Measurements from ENCODE around the gene LRRC4C.

Gene LRRC4C

DNA sequence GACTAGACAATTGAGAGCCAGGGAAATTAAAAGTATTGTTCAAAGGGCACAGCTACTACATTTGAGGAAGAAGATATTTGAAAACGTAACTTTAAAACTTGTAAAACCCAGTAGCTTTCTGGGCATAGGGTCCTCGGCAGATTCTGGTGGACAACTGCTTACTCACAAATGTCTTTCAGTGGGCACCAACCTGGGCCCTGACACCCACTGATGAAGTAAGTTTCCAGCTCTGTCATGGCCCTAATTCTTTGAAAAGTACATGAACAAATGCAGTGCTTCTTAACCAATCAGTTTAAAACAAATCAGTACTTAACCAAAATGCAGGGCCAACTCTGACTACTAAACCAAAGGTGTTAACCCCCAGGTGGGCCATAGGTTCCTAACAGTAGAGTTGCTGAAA, 1170.1 kb downstream of the LRRC4C start:
- no peak for DNase-seq (ENCODE audit: low spot score)

DNA sequence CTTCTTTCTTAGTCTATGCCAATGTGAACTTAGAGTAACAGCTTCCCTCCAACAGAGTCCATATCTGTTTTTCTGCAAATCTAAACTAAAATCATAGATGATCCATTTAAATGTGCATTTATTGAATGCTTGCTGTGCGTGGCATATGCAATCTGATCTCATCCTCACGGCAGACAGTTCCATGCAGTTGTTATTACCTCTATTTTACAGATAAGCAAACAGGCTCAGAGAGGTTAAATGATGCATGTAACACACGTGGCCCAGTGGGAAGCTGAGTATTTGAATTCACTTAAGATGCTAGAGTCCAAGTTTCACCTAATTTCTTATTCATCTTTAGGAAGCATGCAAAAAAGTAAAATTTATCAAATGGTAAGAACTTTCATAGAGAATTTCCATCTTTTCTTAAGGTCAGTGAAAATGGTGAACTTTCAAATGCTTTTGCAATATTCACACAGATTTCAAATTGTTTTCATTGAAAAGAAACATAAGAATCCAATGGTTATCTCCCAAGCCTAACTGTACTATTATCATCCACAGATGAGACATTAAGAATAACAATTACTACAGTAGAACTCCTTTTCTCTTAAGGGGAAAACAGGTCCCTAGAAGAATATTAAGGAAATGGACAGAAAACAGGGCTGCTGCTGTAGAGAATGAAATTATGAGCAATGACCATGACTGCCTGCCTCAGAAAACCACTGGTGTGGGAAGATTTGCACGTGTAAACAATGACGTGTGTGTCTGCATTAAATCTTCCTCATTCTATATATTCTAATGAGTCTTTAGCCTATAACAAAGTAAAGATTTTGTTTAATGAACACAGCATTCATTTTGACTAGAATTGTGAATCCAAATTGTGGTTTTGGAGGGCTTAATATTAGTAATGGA, 1171.3 kb downstream of the LRRC4C start:
- DNase-seq (ENCODE audit: low spot score): no peak

DNA sequence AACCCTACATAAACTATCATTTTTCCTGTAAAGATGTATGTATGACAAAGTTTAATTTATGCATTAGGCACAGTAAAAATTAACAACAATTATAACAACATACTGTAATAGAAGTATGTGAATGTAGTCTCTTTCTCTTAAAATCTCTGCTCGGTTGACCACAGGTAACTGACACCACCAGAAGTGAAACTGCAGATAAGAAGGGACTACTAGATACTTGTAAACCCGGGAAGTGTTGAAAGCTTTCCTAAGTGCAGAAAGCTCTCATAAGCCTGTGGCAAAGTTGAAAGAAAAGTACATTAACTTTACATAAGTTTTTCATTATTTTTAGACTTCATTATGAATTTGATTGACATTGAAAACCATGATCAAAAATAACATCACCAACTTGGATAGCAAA, 1173.3 kb downstream of the LRRC4C start:
- DNase-seq (ENCODE audit: low spot score): no peak

DNA sequence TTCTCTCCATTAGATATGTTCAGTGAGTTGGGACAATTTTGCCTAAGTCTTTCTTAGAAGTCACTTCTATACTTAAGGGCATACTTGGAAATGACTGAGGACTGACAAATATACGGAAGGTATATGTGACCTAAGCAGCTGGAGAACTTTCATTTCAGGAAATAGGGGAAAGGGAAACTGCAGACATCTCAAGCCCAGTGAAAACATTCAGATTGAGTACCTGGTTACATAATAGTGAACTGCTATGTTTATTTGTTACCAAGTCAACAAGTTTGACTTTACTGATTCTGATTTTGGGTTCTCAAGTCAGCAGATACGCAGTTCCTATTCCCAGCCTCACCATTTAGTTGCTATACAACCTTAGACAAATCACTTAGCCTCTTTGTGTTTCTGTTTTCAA, 1173.9 kb downstream of the LRRC4C start:
- DNase-seq (ENCODE audit: low spot score): no peak

DNA sequence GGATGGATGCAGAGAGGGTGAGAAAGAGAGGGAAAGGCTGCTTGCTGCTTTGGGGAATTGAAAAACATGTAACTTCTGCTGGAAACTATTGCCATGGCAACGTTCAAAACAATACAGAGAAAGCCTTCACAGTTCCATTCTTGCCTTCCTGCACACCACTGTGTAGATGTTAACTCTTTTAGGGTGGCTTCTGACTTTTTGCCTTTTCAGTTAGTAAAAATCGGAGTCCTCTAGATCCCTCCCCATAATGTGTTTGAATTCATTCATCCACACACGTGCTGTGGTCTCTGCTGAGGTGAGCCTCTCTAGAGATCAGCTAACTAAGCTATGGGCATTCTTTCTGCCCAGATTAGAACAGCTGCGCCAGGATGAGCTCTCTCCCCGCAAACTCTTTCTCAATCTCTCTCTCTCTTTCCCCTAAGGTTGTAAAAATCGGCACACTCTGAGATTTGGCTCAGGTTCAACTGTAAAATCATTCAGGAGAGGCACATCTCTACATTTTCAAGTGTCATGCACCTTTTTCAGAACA, 1178.3 kb downstream of the LRRC4C start:
- DNase-seq (ENCODE audit: low spot score): no peak

DNA sequence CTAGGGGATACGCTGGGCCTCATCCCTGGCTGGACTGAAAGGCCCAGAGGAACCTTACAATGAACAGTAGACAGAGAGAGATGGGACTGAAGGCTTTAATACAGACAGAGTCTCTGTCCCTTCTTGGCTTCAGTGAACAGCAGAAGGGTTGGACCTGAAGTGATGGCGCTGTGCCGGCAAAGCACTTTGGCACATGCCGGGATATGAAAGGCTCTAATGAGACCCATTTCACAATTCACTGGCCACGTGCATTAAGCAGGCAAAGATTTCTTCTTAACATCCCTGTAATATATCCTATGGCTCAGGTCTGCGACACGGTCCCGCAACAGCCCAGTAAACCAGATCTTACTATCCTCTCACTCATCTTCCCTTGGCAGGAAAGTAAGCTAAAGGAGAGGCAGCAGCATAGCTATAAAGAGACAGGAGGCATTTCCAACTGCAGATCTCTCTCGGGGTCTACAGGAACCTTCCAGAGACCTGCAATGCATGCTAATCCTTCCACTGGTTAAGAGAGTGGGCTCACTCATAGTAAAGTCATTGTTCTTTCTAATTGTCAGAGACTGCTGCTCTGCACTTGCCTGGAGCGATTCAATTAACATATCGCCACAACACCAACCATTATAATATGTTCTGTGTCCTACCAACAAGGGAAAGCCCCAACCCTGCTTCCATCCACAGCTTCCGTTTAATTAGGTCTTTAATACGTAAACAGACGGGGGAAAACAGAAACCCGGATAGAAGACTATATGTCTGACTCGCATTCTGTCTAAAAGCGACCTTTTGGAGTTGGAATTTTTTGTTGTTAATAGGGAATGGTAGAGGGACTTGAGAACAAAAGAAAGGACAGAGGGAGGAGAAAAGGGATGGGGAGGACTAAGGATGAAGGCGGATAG, 1179.0 kb downstream of the LRRC4C start:
- no peak for DNase-seq (ENCODE audit: low spot score)

DNA sequence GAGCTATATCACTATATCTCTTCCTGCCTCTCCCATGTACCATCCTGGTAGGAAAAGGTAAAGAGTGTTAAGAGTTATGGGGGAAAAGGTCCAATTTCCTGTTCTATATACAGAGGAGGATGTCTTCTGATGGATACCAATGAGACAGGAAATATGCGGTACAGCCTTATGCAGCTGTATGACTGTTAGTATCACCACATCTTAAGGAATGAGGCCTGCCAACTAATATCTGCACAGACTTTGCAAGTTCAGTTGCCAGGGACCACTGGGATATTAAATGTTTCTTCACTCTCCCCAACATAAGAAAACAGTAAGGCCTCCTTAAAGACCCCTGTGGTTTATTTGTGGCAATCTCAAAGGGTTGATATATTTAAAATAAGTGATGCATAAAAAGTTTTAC, 1182.5 kb downstream of the LRRC4C start:
- no peak for DNase-seq (ENCODE audit: low spot score)

DNA sequence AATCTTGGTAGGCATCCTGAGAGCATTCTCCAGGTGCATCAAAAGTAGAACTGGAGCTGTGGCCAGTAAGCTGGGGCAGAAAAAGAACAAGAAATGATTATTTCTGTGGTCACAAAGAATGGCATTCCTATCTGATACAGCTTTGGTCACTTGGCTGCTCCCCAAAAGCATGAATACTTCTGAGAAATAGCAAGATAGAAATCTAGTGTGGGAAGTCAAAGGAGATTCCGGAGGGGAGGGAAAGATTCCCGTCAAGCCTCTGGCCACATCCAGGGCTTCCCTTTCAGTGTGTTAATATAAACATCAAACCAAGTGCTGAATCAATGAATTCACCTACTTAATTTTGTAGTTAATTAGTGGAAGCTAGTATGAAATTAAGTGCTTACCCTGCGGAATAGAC, 1185.4 kb downstream of the LRRC4C start:
- DNase-seq (ENCODE audit: low spot score): no peak

DNA sequence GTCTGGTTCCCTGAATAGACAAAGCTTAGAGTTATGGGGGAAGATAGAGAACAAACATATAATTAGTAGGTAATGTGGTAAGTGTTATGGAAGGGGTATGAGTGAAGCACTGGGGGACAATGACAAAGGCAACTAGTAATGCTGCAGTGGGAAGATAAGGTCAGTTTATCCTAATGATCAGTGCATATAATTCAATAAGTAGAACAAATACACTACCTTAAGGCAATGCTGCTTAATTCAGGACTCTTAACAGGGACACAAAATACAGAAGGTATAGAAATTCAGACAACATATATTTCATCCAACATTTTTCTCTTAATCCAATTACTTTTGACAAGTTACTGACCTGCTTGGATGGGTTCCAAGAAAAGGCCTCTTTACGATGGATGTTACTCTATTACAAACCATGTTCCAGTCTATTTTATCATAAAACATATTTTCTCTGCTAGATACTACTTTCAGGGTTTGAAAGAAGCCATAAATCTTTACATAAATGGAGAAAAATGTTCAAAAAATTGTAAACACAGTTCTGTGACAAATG, 1186.2 kb downstream of the LRRC4C start:
- no peak for DNase-seq (ENCODE audit: low spot score)

DNA sequence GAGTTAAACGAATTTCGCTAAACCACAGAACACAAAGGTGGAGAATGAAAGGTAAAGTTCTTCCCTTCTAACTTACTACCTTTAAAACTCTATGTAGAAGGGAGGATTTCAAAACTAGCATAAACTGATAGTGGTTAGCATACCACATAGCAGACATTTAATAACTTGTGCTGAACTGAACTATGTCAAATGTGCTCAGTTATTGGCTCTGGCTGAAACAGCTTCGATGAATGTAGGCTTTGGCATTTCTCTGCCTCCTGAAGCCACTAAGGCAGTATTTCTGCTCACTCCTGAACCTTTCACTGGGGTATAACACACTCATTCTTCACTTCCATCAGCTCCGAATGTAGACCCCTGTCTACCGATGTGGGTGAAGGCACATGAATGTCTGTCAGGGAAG, 1188.1 kb downstream of the LRRC4C start:
- DNase-seq (ENCODE audit: low spot score): no peak

DNA sequence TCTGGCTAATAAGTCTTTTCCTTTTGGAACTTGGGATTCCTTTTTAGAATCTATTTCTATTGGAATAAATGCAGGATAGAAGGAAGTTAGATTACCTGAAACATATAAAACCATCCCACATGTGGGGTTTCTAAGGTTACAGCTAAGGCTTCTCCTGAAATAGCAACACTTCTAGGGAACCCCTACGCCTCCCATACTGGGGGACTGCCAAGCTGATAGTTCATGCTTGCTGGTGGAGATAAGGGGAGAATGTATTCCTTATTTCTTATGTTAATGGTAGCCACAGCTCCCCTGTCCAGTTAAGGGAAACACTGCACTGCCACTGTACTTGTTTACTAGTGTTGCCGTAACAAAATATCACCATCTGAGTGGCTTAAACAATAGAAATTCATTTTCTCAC, 1189.6 kb downstream of the LRRC4C start:
- no peak for DNase-seq (ENCODE audit: low spot score)

DNA sequence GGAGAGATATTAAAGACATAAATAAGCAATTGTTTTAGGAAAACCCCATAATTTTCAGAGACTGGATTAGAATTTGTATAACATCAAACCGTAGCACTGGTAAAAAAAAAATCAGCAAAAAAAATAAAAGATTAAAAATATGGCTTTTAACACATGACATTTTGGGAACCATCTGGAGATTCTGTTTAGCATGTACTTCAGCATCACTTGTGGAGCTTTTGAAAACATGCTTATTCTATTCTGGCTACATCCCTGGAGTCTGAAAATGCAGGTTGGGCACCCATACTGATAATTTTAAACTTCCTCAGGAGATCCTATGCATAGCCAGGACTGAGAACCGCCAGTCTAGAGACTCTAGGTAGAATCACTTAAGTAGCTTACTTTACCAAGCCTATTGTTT, 1190.9 kb downstream of the LRRC4C start:
- no peak for DNase-seq (ENCODE audit: low spot score)

DNA sequence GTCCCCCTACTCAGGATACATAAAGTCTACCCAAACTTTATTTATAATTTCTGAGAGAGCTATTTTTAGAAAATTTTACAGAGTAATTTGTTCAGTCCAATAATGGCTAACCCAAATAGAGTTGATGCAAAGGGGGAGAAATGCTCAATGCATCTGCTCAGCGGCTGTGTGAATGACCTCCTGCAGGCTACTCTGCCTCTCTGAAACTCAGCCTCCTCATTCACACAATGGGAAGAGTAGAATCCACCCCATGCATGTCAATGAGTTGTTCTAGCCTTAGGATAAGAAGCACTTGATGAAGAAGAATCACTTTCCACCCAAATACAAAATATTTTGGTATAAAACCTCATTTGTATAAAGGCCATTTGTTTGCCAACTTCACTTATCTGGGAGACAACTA, 1204.0 kb downstream of the LRRC4C start:
- no peak for DNase-seq (ENCODE audit: low spot score)

DNA sequence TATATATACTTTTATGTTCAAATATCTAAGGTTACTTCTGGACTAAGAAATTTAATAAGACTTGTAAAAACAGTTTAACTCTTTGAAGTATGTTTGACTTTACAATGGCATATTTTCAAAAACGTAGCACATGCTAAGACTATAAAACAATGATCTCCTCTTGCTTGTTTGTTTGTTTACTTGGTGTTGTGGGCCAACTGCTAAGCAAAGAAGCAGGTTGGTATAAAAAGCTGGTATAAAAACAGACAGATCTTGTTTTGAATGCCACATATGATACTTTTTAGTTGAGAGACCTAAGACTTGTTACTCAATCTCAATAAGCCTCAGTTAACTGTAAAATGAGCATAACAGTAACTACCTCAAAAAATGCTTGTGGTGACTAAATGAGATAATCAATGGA, 1206.3 kb downstream of the LRRC4C start:
- DNase-seq (ENCODE audit: low spot score): no peak

DNA sequence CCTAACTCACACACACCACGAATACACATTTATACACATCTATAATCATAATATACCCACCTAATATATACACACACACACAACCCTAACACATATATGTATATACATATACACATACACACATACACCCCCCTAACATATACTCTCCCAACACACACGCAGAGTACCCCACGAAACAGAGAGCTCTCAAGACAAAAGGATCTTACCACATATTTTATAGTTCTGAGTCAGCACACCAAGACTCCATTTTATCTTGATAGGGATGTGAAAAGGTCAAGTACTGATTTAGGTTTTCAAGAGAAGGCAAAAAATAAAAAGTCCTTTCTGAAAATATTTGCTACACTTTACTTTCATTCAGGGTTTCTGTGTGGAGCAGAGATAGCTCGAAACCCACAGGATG, 1207.2 kb downstream of the LRRC4C start:
- DNase-seq (ENCODE audit: low spot score): no peak

DNA sequence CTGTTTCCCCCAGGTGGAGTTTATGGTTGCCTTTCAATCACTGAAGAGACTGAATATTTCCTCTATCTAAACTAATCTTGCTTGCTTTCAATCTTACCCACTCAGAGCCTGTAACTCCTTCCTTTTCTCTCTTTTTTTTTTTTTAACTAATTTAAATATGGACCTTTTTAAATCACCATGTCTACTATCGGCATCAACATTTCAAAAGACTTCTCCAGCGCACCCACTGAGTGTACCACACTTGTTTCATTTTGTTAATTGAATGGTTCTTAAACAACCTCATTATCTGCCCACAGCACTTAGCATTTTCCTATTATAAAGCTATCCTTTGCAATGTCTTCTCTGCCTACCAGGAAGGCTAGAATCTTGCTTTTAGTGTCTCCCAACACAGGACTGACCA, 1212.5 kb downstream of the LRRC4C start:
- no peak for DNase-seq (ENCODE audit: low spot score)

DNA sequence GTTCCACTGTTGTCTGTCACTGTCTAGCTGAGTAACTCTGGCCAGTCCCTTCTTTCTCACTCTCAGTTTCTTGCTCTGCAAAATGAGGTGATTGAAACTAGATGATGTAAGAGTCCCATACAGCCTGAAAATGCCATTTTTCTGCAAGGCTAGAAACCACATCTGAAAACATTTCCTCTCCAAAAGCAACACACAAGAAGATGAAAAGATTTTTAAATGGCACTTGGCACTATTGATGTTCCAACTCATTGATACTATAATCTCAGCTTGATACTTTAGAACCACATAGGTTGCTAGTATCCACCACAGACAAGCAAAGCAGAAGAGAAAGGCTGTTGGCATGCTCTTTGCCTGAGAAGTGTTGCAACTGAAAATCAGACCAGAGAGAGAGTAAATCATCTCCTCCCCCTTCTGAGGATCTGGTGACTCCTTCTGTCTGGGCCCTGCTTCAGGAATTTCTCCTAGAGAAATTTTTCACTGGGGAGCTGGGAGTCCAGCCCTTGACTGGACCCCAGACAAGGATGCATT, 1217.9 kb downstream of the LRRC4C start:
- no peak for DNase-seq (ENCODE audit: low spot score)

DNA sequence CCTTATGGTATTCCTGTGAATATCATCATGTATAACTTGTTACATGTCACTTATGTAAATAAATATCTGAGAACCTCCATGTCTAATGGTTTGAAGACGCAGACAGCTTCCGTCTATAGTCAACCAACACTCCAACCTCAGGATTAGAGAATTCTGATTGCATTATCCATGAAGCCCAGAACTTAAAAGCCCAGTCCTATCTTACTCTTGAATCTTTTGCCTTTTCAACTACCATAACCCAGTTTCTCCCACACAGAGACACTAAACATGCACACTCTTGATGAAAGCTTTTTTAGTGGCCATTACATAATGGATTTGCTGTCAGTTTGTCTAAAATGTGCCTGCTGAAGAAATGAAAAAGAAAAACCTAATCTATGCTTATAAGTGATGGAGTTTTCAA, 1219.2 kb downstream of the LRRC4C start:
- DNase-seq (ENCODE audit: low spot score): no peak

DNA sequence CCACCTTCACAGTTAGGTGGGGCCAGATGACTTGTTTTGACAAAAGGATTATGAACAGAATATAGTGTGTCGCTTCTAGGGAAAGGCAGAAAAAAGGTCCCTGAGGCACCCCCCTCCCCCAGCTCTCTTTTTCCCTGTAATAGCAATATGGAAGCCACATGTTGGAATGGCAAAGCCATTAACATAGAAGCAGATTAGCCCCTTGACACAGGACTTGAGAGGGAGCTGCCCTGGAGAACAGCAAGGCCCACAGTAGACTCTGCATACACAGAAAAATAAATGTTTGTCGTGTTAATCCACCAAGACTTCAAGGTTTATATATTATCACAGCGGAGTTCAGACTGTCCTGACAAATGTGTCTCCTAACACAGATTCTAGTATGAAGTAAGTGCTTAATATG, 1222.9 kb downstream of the LRRC4C start:
- no peak for DNase-seq (ENCODE audit: low spot score)

DNA sequence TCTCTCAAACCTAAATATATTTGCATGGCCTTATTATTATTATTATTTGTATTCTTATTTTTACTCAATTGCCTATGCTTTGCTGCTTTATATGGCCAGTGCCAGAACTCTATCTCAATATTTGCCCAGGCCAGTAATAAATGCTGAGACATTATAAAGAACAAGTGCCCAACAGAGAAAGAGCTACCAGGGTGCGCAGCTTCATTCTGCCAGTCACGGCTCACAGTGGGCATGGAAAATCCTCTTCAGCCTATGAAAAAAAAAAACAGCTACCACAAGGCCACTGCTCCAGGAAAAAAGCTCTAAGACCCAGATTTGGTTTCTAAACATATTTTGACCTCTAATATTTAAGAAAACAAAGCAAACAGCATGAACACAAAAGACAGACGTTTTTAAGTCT, 1223.6 kb downstream of the LRRC4C start:
- DNase-seq (ENCODE audit: low spot score): no peak

DNA sequence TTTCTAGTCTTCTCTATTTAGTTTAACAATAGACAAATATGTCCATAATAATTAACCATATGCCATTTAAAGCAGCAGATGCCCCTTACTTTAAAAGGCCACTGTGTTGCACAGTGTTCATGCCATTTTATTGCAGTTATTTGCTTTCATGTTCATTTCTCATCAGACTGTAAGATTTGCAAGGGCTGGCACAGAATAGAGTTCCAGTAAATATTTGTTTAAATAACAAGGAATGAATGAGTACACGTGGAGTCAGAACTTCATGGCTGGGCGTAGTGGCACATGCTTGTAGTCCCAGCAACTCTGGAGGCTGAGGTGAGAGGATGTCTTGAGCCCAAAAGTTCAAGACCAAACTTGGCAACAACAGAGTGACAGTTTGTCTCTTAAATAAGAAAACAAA, 1228.6 kb downstream of the LRRC4C start:
- no peak for DNase-seq (ENCODE audit: low spot score)

DNA sequence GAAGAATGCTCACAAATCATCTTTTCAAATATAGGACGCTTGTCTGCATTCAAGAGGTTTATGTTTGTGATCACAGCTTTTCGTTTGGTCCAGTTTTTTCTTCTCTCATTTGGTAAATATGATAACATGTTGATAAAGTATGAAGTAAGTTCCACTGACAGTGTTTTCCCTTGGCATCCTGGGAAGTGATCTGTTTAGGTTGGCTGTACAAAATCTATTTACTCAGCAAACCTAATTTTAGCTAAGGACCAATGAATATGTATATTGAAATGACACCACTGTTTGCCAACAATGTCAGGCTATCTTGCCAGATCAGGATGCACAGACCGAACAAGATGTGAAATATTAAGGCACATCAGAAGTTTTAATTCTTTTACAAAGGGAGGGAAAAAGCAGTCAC, 1230.8 kb downstream of the LRRC4C start:
- DNase-seq (ENCODE audit: low spot score): no peak

DNA sequence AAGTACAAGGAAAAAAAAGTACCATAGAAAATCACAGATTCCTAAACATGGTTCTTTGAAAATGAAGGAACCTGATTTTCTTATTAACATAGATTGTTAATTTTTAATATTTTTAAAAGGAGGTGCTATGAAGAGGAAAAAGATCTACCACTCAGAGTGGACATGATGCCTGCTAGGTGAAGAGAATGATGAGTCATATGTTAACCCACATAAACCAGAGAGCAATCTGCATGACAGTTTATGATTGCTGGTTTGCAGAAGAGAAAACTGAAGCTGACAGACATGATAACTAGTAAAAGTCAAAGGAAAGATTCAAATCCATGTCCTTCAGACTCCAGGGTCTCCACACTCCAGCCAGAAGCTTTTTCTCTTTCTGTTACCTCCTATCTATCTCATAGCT, 1231.7 kb downstream of the LRRC4C start:
- DNase-seq (ENCODE audit: low spot score): no peak

Measured in RKO (cell line).